CD4-positive, alpha-beta T cell treated with Interleukin-4 for 4 hours (primary cell): ENCODE data around the gene HCRTR1.

Source experiments
- DNase-seq: peaks from one replicate; pipeline ENCODE4 v3.0.0-alpha.2; 2020

HCRTR1 gene

DNA sequence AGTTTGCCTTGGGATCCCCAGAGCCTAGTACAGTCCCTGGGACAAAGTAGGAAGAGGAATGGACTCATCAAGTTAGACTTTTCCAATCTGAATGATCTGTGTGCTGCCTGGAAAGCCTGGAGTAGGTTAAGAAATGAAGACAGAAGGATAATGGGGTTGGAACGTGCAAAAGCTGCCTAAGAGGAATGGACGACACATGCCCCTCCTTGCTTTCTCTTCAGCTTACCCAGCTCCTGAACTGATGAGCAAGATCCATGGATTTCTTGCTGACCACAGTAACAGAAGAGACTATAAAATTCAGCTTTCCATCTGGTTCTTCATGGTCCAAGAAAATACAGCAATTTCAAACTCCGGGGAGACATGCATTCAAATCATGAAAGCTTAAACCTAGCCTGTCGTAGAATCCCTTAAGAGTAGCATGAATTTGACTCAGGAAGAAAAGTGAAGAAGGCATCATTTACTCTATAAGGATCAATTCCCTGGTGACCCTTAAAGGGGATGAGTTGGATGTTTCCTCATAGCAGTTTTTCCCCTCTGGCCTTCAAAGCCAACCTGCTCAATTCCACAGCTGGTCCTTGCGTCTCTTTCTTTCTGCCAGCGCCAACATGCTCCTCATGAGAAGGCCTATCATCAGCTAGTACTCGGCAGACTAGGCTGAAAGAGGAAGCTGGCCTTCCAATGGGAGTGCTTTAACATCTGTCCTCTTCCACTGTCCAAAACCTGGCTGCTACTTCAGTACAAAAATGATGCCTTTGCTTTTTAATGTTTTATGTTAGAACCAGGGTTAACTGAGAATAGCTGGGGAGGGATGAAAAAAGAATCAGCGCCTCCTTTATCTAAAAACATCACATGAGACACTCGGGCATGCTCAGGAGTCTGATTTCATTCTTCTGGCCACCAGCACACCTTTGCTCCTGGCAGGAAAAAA lies 32.9 kb downstream of the HCRTR1 start:
- no peak for DNase-seq

DNA sequence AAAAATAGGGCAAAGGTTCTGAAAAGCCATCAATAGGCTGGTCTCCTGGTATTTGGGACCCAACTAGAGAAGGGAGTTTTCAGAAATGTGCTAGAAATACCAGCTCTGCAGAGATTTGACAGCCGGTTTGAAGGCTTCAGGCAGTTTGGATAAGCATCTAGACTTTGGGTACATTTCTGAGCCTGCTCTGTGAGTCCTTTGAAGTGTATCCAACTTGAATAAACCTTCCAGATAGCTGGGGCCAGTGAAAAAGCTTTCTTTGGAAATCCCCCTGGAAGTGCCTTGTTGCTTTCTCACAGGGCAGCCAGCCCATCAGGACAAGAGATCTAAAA lies 33.6 kb downstream of the HCRTR1 start:
- DNase-seq: no peak

DNA sequence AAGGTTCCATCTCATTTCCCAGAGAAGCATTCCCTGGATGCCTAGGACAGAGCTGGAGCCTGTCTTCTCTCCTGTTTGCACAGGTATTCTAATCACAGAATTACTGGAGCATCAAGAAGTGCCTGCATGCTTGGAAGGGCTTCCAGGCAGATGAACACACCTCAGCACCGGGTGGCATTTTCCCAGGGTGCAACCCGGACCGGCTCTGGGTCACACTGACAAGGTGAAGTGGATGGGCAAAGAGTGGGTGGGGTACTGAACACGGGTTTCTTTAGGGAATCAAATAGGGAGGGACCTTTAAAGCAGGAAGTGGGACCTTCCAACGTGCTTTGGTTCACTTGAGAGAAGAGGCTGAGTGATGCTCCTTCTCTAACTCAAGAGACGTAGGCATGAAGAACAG lies 34.3 kb downstream of the HCRTR1 start:
- no peak for DNase-seq

DNA sequence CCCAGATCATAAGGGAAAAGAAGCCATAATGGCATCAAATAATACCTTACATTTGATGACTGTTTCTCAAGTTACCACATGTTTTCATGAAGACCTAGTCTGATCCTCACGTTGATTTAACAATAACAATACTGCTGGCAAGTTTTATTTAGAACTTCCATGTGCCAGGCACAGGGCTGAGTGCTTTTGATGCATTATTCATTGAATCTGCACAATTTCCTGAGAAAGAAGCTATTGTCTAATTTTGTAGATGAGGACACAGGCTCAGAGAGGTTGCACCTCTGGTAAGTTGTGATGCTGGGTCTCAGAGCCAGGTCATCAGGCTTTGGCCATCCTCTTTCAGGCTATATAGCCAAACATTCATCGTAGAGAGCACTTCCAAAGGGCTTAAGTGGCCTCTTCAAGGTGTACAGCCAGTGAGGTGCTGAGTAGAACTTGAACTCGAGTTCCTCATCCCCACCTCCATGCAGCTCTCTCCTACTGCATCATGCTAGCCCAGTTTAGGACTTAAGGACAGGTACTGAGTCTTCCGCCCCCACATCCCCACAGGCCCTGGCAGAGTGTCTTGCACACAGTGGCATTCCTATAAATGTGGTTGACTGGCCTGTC lies 35.5 kb downstream of the HCRTR1 start:
- no peak for DNase-seq

DNA sequence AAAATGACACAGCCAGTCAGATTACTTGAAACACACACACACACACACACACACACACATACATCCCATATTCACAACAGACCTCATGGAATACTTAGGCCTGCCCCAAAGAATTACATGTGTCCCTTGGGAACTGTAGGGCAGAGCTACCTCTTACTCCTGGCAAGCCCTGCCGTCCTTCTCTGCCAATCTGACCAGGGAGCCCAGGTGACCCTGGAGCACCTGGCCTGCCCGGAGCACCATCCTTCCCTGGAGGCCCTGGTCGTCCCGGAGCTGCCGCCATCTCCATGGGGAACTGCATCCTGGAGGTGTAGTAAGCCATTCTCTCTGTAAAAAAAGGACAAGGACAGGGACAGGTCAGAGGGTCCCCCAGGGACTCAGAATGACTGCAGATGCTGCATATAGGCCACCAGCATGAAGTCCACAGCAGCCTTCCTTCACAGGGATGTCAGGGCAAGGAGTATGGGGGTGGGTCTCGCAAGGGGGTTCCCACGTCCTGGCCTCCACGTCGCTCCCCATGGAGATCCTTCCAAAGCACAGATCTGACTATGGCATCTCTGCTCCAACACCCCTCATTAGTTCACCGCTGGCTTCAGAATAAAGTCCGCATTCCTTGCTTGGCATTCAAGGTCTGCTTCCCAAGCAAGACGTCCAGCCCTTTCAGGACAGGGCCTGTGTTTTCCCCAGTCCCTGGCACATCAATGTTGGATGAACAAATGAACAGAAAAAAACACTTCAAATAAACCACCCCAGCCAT lies 36.4 kb downstream of the HCRTR1 start:
- no peak for DNase-seq

DNA sequence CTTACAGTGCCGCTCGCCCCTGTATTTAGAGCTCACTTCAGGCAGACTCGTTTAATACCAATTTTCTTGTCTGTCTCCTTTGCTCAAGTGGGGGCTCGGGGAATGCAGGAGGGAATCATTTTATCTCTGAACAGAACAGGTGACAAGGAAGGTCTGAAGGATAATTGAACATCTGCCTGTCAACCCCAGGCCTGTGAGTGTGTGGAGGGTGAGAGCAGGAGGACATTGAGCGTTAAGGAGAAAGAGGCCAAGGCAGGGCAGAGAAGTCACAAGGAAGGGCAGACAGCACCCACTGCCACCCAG lies 36.9 kb downstream of the HCRTR1 start:
- no peak for DNase-seq

DNA sequence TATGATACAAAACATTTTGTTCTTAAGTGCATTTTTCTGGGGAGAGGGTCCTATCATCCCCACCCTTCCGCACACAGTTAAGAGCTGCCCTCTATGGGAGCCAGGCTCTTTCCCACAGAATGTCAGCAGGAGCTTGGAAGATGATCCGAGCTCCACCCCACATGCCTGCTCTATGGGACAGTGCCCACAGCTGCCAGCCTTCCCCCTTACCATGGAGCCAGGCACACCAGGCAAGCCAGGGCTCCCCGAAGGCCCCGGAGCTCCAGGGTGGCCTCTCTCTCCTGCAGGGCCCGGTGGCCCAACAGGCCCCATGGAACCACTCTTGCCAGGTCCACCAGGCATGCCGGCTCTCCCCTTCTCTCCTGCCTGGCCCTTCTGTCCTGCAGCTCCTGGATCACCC lies 37.6 kb downstream of the HCRTR1 start:
- DNase-seq: no peak

DNA sequence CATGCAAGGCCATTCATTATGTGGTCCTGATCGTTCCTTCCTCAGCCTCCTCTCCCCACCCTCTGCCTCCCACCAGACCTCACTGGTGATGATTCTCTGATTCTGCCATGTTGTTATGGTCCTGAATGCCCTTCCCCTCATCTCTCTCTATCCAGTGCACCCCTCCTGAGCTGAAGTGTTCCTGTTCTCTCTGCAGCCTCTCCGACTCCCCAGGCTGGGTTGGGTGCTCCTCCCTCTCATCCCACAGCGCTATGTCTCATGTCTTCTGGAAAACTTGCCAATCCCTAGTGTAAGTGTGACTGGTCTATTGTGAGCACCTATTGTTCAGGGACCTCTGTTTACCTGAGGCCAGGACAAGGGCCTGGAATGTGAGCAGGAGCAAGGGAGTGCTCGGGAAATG lies 38.3 kb downstream of the HCRTR1 start:
- no peak for DNase-seq

DNA sequence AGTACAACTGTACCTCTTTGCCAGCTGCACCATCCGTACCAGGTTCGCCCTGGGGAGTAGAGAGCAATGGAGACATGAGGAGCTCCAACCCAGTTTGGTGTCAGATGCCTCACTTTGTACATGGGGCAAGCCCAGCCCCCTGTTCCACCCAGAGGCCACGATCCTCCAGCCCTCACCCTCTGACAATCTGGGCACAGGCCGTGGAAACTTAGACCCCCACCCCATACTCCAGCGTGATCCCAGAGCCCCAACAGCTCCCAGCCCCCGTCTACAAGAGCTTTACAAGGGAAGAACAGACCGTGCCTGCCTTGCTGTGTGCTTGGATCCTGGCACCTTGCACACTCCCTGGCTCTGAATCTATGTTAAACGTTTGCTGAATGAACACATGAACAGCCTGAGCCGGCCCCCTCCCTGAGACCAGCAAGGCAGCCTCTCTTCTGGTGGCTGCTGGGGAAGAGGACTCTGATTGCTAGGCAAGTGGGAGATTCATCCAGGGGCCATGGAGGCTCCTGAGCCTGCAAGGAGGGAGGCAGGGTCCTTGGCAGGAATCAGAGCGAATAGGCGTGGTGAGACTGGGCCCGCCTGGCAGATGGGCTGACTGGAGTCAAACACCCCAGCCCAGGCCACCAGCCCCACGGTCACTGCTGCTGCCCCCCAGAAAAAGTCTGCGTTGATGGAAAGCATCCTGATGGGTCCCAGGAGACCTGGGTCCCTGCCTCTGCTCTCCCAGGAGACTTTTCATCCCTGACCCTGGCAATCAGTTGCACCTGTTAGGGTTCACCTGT lies 39.7 kb downstream of the HCRTR1 start:
- DNase-seq: no peak

DNA sequence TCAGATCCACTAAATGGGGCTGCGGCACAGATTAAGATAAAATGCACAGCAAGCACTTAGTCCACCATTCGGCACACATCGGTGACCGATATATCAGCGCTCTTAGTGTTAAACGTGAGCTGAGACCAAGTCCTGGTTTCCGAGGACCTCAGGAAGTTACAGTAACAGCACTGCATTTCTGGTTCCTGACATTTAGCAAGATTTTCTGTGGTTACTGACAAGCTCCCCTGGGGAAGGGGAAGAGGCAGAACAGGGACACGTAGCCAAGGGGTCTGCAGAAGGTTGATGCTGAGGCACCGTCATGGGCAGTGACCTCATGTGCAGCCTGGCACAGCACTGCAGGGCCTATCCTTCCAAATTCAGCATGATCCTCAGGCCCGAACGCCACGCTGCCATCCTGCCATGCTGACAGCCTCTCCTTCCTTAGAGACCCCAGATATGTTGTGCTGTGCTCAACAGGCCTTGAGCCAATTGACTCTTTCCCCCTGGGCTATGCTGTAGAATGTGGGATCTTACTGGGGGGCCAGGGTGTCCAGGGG lies 40.6 kb downstream of the HCRTR1 start:
- no peak for DNase-seq

DNA sequence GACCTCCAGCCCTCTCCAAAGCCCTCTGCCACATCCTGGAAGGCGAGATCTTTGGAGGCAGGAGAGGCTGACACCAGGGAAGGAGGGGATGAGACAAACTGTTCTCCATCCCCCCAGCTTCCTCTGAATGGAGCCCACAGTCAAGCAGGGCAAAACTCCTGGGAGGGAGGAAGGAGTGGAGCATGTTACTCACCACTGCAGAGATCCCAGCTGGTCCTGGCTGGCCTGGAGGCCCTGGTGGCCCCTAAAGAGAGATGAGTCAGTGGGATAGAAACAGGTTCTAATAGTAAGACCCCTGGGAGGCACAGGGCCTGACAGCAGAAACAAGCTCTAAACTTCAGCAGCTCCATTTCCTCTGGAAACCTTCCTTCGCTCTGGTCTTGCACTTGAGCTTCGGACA lies 41.2 kb downstream of the HCRTR1 start:
- DNase-seq: no peak

DNA sequence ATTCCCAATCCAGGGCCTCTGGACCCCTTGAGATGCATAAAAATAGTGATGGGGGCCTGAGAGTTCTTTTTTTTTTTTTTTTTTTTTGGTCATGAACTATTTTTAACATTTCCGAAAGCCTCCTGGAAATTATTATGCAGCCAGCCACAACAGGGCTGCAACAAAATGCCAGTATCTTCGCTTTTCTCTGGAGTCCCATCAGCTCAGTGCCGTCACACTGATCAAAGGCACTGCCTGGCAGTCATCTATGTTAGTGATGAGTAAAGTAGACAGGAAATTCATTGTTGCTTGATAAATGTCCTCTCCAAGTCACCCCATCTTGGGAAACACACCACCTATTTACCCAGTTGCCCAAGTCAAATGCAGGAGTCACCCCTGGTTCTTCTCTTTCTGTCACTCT lies 42.4 kb downstream of the HCRTR1 start:
- no peak for DNase-seq

DNA sequence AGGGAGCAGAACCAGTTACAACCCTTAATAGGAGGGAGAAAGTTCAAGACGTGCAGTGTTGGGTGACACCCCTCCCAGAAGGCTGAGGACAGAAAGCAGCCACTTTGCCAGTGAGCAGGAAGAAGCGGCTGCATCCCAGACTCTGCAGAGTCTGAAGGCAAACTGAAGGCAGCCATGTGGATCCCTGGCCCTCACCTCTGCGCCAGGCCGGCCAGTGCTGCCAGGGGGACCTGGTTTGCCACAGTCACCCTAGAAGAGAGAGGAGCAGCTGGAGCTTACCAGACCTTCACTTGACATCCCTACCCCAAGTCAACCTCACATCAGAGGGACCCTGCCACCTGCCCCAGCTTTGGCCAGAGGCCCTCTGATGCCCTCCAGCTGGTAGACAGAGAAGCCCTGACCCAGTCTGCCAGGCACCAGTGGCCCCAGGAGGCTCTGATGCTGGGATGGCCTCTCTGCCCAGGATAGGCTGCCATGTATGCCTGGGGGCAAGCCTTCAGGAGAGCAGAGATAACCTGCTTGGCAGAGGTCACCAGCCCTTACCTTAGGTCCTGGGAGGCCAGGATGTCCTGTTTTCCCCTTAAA lies 43.5 kb downstream of the HCRTR1 start:
- no peak for DNase-seq

DNA sequence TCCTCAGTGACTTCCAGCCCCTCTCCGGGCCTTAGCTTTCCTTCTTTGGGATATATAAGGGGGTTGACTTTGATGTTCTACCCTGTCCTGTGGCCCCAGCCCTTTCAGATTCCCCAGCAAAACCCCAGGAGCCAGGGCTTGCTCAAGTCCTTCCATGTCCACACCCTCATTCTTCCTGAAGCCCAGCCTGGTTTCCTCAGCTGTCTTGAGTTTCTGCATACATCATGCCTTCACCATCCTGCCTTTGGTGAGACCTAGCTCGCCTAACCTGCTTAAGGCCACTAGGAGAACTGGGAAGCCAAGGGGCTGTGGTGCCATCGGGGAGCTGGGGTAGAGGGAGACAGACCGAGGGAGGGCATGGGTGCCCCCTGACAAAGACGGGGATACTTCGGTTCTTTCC lies 44.4 kb downstream of the HCRTR1 start:
- no peak for DNase-seq

DNA sequence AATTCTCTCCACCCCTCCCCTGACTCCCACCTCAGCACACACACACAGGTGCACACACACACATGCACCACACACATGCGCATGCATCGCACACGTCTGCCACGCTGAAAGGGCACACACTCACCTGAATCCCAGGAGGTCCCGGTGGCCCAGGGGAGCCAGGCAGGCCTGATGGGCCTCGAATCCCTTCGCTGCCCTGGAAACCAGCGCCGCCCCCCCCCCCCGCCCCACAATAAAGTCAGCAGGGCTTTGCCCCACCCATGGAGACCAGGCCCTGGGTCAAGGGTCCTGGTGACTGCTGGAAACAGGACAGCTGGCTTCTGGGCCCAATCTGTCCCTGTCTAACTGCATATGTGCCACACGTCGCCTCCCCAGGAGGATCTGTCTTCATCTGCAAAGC lies 45.0 kb downstream of the HCRTR1 start:
- DNase-seq: no peak

DNA sequence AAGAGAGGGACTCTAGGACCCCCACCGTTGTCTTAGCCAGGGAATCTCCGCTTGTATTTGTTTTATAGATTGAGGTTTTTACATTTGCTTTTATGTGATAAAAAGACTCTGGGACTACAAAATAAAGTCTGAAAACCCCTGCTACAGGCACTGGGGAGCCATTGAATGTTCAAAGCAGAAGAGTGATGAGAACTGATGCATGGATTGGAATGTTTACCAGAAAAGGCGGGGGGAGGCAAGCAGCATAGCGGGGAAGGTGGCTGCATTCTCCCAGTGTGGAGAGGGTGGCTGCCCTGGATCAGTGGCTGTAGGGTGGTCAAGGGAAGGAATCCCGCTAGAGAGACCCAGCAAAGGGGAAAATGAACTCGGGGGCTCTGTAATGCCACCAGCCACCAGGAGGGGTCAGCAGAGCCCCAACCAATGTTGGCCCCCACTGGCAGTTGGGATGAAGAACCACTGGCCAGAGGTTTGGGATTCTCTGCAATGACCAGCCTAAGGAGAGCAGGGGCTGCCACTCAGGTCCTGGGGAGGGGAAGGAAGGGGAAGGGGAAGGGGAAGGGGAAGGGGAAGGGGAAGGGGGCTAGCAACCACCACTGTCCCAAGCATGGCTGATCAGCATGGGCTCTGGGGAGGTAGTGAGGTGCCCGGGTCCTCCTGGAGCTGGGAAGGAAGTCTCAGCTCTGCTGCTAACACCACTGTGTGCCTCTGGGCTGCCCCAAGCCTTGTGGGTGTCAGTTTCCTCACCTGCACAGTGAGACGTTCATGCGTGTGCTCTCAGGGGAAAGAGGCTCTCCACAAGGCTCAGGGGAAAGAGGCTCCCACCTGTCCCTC lies 46.3 kb downstream of the HCRTR1 start:
- peak; percentile 48 for DNase-seq

DNA sequence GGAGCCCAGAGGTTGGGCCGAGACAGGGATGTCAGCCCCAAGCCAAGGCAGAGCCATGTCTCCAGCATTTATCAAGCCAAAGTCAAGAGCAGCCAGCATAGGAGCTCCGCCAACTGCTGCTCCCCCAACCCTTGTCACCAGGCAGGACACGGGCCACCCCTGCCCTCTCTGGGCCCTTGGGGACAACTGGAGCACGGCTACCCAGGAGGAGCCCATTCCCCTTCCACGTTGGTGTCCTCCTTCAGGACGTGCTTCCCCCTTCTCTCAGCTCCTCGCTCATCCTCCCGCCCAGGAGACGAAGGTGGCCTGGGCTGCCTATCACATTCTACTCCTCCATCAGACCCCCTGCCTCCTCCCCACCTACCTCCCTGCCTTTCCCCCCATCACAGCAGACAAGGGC lies 47.0 kb downstream of the HCRTR1 start:
- no peak for DNase-seq

DNA sequence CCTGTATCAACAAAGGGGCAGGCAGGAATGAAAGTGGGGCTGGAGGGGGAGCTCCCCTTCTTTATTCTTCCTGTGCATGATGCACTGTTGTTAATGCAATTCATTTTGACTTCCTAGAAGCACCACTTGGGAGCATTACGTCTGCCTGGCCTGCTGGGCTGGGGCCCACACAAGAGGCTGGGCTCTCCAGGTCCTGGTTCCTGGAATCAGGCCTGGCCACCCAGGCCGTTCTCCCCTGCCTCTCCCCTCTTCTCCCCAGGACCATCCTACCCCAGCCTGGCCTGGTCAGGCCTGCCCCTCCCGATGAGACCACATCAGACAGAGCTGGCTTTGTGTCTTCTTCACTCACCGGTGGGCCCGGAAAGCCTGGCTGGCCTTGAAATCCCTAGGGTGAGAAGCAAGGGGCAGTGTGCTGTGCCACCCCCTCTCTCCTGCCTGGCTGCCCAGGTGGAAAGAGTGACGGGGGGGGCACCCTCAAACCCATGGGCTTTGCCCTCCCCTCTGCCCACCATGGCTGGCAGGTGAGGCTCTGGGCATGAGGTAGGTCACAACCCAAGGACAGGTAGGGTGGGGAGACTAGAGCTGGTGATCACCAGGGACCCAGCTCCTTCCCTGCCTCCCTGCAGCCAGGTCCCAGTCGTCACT lies 47.9 kb downstream of the HCRTR1 start:
- DNase-seq: no peak

DNA sequence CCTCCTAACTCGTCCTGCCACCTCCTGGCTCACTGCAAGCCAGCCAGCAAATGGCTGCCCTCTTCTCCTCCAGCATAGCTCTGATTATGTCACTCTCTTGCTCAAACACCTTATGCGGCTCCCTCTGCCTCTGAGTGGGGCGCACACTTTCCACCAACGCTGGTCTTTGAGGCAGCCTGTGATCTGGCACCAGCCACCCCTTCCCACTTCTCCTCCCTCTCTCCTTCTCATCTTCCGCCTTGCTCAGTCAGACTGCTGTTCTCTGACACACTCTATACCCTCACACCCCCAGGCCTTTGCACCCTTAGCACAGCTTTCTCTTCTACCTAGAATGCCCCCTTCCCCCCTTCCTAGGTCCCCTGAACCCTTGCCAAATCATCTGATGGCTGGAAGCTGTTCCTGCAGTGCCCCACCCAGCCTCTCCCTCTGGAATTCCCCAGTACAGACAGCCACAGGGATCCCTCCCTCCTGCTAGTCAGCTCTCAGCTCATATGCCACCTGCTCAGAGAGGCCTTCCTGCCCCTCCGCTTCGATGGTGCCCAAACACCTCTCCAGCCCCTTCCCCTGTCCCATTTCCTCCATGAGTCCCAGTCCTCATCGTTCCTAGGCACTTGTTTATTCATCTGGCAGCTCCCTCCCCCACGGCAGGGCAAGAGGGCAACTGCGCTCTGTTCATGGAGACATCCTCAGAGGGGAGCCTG lies 48.9 kb downstream of the HCRTR1 start:
- no peak for DNase-seq

DNA sequence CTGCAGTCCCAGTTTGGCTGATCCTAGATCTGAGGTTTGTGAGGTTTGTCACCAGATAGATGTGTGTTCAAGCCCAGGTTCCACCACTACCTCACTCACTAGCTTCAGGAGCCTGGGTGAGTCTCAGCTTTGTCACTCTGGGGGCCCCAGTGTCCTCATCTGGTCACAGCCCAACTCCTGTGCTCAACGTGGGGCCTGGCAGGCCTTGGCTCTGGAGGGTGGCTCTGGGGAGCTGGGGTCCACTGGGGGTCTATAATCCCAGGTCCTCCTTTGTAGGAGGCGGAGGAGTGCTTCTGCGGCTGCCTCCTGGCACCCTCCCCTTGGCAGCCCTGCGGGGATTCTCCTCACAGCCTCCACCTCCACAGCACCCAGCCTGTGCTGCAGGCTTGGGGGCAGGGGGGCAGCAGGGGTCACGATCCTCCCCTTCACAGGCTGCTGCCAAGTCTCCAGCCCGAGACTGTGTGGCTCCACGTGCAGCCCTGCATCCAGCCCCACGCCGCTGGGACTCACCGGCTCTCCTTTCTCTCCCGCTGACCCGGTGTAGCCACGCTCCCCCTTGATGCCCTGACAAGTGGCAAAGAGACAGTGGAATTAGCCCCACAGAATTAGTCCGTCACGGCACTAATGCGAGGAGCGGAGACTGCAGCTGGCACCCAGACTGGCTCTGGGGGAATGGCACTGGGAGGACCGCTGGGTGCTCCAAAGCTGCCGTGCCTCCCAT lies 49.7 kb downstream of the HCRTR1 start:
- no peak for DNase-seq
